HEK293T (cell line): ENCODE data around the gene KCNAB2.

ENCODE experiments used
- HDGF ChIP-seq: fragments of 450-650 bp; IDR thresholded peaks from 2 replicates; pipeline ENCODE4 v1.6.1; 2017; ENCODE audit warnings: antibody characterized with exemption, borderline replicate concordance
- LEF1 ChIP-seq: fragments of 450-650 bp; IDR thresholded peaks from 2 replicates; pipeline ENCODE4 v1.6.1; 2017; ENCODE audit warnings: mild to moderate bottlenecking, borderline replicate concordance
- SP1 ChIP-seq: fragments of 450-650 bp; IDR thresholded peaks from 2 replicates; pipeline ENCODE4 v1.6.1; 2017

DNA sequence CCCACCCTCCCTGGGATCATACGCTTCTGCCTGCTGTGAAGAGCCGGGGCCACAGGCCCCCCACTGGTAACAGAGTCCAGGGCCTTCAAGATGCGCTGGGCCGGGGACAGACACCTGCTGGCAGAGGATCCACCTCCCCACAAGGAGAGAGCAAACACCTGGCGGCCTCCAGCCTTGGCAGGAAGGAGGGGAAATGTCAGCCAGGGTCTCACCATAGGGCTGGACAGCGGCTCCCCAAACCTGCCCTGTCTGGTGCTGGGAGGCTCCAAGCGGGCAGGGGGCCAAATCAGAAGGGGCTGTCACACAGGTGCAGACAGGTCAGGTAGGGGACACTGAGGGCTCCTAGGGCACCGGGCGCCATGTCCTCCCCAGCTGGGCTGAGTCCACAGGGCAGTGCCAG, 58.9 kb downstream of the KCNAB2 start:
- TF ChIP-seq LEF1, result no peak
- TF ChIP-seq SP1, result no peak
- no peak for TF ChIP-seq HDGF
